HEK293 (cell line): ENCODE measurements around the gene PROCA1.

ENCODE experiments used
- CTCF ChIA-PET: fragments of 350-600 bp; formaldehyde crosslinking; extraction: SDS; loops from one replicate; lab custom pipeline; 2021; ENCODE audit warnings: antibody characterized with exemption; lab: Yijun Ruan, JAX
- POLR2A ChIA-PET: fragments of 300-600 bp; formaldehyde crosslinking; extraction: SDS; loops from one replicate; lab custom pipeline; 2020; ENCODE audit warnings: antibody characterized with exemption, inconsistent platforms; lab: Yijun Ruan, JAX
- H3K27ac ChIP-seq: fragments of 200-500 bp; sonication (Bioruptor generic); 2 replicates; pipeline ENCODE4 v1.5.1; 2014; ENCODE audit warnings: low read depth, low read length, control low read depth, inconsistent platforms; ENCODE audit errors: extremely low read depth
- H3K36me3 ChIP-seq, 2 experiments: fragments of 200-500 bp in 1 of 2; sonication (Bioruptor generic) in 1 of 2; 1 replicate in 1 of 2; 2 replicates in 1 of 2; pipeline ENCODE4 v1.5.1; 2014 to 2017; ENCODE audit warnings: inconsistent platforms in 2 of 2, low read length in 2 of 2; ENCODE audit not compliant: control insufficient read depth in 2 of 2, insufficient read depth in 1 of 2
- H3K4me1 ChIP-seq: fragments of 200-500 bp; sonication (Bioruptor generic); 2 replicates; pipeline ENCODE4 v1.5.1; 2014; ENCODE audit warnings: mild to moderate bottlenecking, low read length, inconsistent platforms; ENCODE audit not compliant: control insufficient read depth, insufficient read depth
- H3K4me3 ChIP-seq: 2 replicates; pipeline ENCODE4 v1.5.1; 2011; ENCODE audit warnings: low read depth, mild to moderate bottlenecking, control low read depth, low read length, moderate library complexity
- H3K9me3 ChIP-seq: fragments of 200-500 bp; sonication (Bioruptor generic); 2 replicates; pipeline ENCODE4 v1.5.1; 2014; ENCODE audit warnings: low read depth, low read length, inconsistent platforms; ENCODE audit not compliant: control insufficient read depth, insufficient read depth
- BCL11B ChIP-seq: fragments of 450-650 bp; formaldehyde crosslinking; IDR thresholded peaks from 2 replicates; pipeline ENCODE4 v1.5.1; 2016; ENCODE audit warnings: low read depth, missing biosample characterization, missing genetic modification characterization
- CTCF ChIP-seq: fragments of 450-650 bp; formaldehyde crosslinking; IDR thresholded peaks from 2 replicates; pipeline ENCODE4 v1.5.1; 2016; ENCODE audit warnings: missing biosample characterization, missing genetic modification characterization
- EGR2 ChIP-seq: fragments of 450-650 bp; formaldehyde crosslinking; IDR thresholded peaks from 2 replicates; pipeline ENCODE4 v1.5.1; 2016; ENCODE audit warnings: low read depth, missing biosample characterization, missing genetic modification characterization
- FEZF1 ChIP-seq: fragments of 450-650 bp; formaldehyde crosslinking; IDR thresholded peaks from 2 replicates; pipeline ENCODE4 v1.5.1; 2016; ENCODE audit warnings: missing biosample characterization, missing genetic modification characterization
- RBAK ChIP-seq: fragments of 450-650 bp; formaldehyde crosslinking; IDR thresholded peaks from 2 replicates; pipeline ENCODE4 v1.5.1; 2016; ENCODE audit warnings: missing biosample characterization, missing genetic modification characterization
- ZBTB11 ChIP-seq: fragments of 450-650 bp; formaldehyde crosslinking; conservative IDR thresholded peaks from 2 replicates; pipeline ENCODE4 v1.5.1; 2016; ENCODE audit warnings: low read depth, missing biosample characterization, missing genetic modification characterization
- ZBTB20 ChIP-seq: fragments of 450-650 bp; formaldehyde crosslinking; IDR thresholded peaks from 2 replicates; pipeline ENCODE4 v1.5.1; 2016; ENCODE audit warnings: missing biosample characterization, missing genetic modification characterization
- ZEB2 ChIP-seq: fragments of 450-650 bp; formaldehyde crosslinking; IDR thresholded peaks from 2 replicates; pipeline ENCODE4 v1.5.1; 2016; ENCODE audit warnings: missing biosample characterization, missing genetic modification characterization
- ZFP69B ChIP-seq: fragments of 450-650 bp; formaldehyde crosslinking; IDR thresholded peaks from 2 replicates; pipeline ENCODE4 v1.5.1; 2016; ENCODE audit warnings: missing biosample characterization, missing genetic modification characterization
- ZNF112 ChIP-seq: fragments of 450-650 bp; formaldehyde crosslinking; IDR thresholded peaks from 2 replicates; pipeline ENCODE4 v1.5.0; 2017; ENCODE audit warnings: missing biosample characterization, missing genetic modification characterization
- ZNF202 ChIP-seq: fragments of 450-650 bp; formaldehyde crosslinking; IDR thresholded peaks from 2 replicates; pipeline ENCODE4 v1.5.1; 2016; ENCODE audit warnings: missing biosample characterization, missing genetic modification characterization, borderline replicate concordance
- ZNF221 ChIP-seq: fragments of 450-650 bp; formaldehyde crosslinking; IDR thresholded peaks from 2 replicates; pipeline ENCODE4 v1.5.1; 2017; ENCODE audit warnings: missing biosample characterization, missing genetic modification characterization, borderline replicate concordance
- ZNF248 ChIP-seq: fragments of 450-650 bp; formaldehyde crosslinking; IDR thresholded peaks from 2 replicates; pipeline ENCODE4 v1.5.1; 2017; ENCODE audit warnings: missing biosample characterization, missing genetic modification characterization
- ZNF324 ChIP-seq: fragments of 450-650 bp; formaldehyde crosslinking; IDR thresholded peaks from 2 replicates; pipeline ENCODE4 v1.5.1; 2016; ENCODE audit warnings: missing biosample characterization, missing genetic modification characterization
- ZNF341 ChIP-seq: fragments of 450-650 bp; formaldehyde crosslinking; IDR thresholded peaks from 2 replicates; pipeline ENCODE4; 2016; ENCODE audit warnings: low read depth, missing biosample characterization, missing genetic modification characterization
- ZNF394 ChIP-seq: fragments of 450-650 bp; formaldehyde crosslinking; IDR thresholded peaks from 2 replicates; pipeline ENCODE4 v1.5.1; 2016; ENCODE audit warnings: missing biosample characterization, missing genetic modification characterization, mild to moderate bottlenecking, moderate library complexity, borderline replicate concordance
- ZNF404 ChIP-seq: fragments of 450-650 bp; formaldehyde crosslinking; IDR thresholded peaks from 2 replicates; pipeline ENCODE4 v1.5.1; 2017; ENCODE audit warnings: missing biosample characterization, missing genetic modification characterization
- ZNF518A ChIP-seq: fragments of 450-650 bp; formaldehyde crosslinking; conservative IDR thresholded peaks from 2 replicates; pipeline ENCODE4 v1.5.1; 2016; ENCODE audit warnings: low read depth, missing biosample characterization, missing genetic modification characterization
- ZNF521 ChIP-seq: fragments of 450-650 bp; formaldehyde crosslinking; IDR thresholded peaks from 2 replicates; pipeline ENCODE4 v1.5.1; 2017; ENCODE audit warnings: missing biosample characterization, mild to moderate bottlenecking, missing genetic modification characterization
- ZNF558 ChIP-seq: fragments of 450-650 bp; formaldehyde crosslinking; IDR thresholded peaks from 2 replicates; pipeline ENCODE4 v1.5.1; 2016; ENCODE audit warnings: missing biosample characterization, missing genetic modification characterization
- ZNF580 ChIP-seq: fragments of 450-650 bp; formaldehyde crosslinking; IDR thresholded peaks from 2 replicates; pipeline ENCODE4 v1.5.1; 2016; ENCODE audit warnings: missing biosample characterization, missing genetic modification characterization
- ZNF626 ChIP-seq: fragments of 450-650 bp; sonication (Bioruptor Pico); formaldehyde crosslinking; IDR thresholded peaks from 2 replicates; pipeline ENCODE4 v1.5.1; 2018; ENCODE audit warnings: missing biosample characterization, missing genetic modification characterization, inconsistent platforms
- ZNF629 ChIP-seq: fragments of 450-650 bp; formaldehyde crosslinking; IDR thresholded peaks from 2 replicates; pipeline ENCODE4 v1.5.1; 2017; ENCODE audit warnings: missing biosample characterization, missing genetic modification characterization
- ZNF776 ChIP-seq: fragments of 450-650 bp; formaldehyde crosslinking; IDR thresholded peaks from 2 replicates; pipeline ENCODE4 v1.5.0; 2017; ENCODE audit warnings: missing biosample characterization, missing genetic modification characterization, borderline replicate concordance
- ZSCAN4 ChIP-seq: fragments of 450-650 bp; formaldehyde crosslinking; IDR thresholded peaks from 2 replicates; pipeline ENCODE4 v1.5.1; 2017; ENCODE audit warnings: missing biosample characterization, missing genetic modification characterization

The PROCA1 gene

GRCh38 chr17:28725166-28725659, 13.5 kb upstream of the PROCA1 start (continued):
- TF ChIP-seq ZBTB11 (tag by site-specific recombination) (no peak), ZNF324 (tag by site-specific recombination) (peak; percentile 80), ZNF112 (tag by site-specific recombination) (no peak), ZNF518A (no peak), EGR2 (tag by site-specific recombination) (peak; percentile 30; the same call in 1 of the 2 replicates), RBAK (tag by site-specific recombination) (no peak), ZNF202 (no peak), ZNF248 (tag by site-specific recombination) (no peak), ZNF521 (tag by site-specific recombination) (no peak)

- no peaks in the 10 kb centered on the region for H3K9me3 ChIP-seq
- peak overlapping the region; percentile 55 for H3K4me3 ChIP-seq
- peaks cover 9% of the 10 kb centered on the region; the same call in 1 of the 2 replicates for H3K4me1 ChIP-seq
- POLR2A ChIA-PET = interaction anchor here (0.6 to 6.7 kb wide), 24 partner anchors 9 to 360 kb away, joined by 3 to 448 read pairs (median 5); partner anchors contain the start of genes BLTP2, DHRS13, ERAL1 and FAM222B
- CTCF ChIA-PET = interaction anchor here (0.6 to 13.6 kb wide), 9 partner anchors 12 to 394 kb away, joined by 3 to 445 read pairs (median 3); partner anchors contain the start of gene TRAF4
- peak overlapping the region; percentile 99 for H3K27ac ChIP-seq
- H3K36me3 ChIP-seq = peaks cover 26 to 53% of the 10 kb centered on the region in 2 experiments
- TF ChIP-seq ZNF626 (tag by site-specific recombination) = no peak
- peak; percentile 51 for TF ChIP-seq FEZF1 (tag by site-specific recombination)
- no peak for TF ChIP-seq ZNF580 (tag by site-specific recombination)
- no peak for TF ChIP-seq ZFP69B (tag by site-specific recombination)
- no peak for TF ChIP-seq ZNF394
- no peak for TF ChIP-seq ZEB2
- TF ChIP-seq ZNF404 (tag by site-specific recombination) = no peak
- TF ChIP-seq ZNF341 (tag by site-specific recombination) = no peak
- TF ChIP-seq ZNF221 (tag by site-specific recombination) = no peak
- TF ChIP-seq CTCF (tag by site-specific recombination) = no peak
- TF ChIP-seq ZSCAN4 (tag by site-specific recombination) = no peak
- TF ChIP-seq ZNF629 = no peak
- no peak for TF ChIP-seq ZNF776 (tag by site-specific recombination)
- TF ChIP-seq ZNF558 = no peak
- peak; percentile 42 for TF ChIP-seq BCL11B (tag by site-specific recombination)
- no peak; the same call in 1 of the 2 replicates for TF ChIP-seq ZBTB20 (tag by site-specific recombination)
Observed at GRCh38 chr17:28724500-28725165, 12.9 kb upstream of the PROCA1 start.
